GM13976 (cell line): ENCODE results near the gene ATP10A.

Experiments used
- DNase-seq: peaks from one replicate; pipeline ENCODE4 v3.0.0; 2012; ENCODE audit warnings: low spot score
- CTCF ChIP-seq: IDR thresholded peaks from 2 replicates; pipeline ENCODE4 v1.5.1; 2012; ENCODE audit warnings: borderline replicate concordance, mild to moderate bottlenecking; ENCODE audit not compliant: insufficient read depth; ENCODE audit errors: extremely low read depth, missing control alignments, control extremely low read depth
- in situ Hi-C: fragments of 300-500 bp; cut with MboI; formaldehyde crosslinking; loops from one replicate; pipeline ENCODE4 v1.12.0; 2022; ENCODE audit warnings: low sequenced_read_pairs, mixed read lengths, inconsistent platforms; ENCODE audit not compliant: unreplicated experiment

The ATP10A gene

GRCh38 chr15:25803541-25803940, 59.6 kb downstream of the ATP10A start:
- TF ChIP-seq CTCF, result no peak
- in situ Hi-C loops, result no loop called here
- DNase-seq, result no peak

GRCh38 chr15:25803036-25803435, 60.1 kb downstream of the ATP10A start:
- in situ Hi-C loops, result no loop called here
- no peak for TF ChIP-seq CTCF
- DNase-seq, result no peak

DNA sequence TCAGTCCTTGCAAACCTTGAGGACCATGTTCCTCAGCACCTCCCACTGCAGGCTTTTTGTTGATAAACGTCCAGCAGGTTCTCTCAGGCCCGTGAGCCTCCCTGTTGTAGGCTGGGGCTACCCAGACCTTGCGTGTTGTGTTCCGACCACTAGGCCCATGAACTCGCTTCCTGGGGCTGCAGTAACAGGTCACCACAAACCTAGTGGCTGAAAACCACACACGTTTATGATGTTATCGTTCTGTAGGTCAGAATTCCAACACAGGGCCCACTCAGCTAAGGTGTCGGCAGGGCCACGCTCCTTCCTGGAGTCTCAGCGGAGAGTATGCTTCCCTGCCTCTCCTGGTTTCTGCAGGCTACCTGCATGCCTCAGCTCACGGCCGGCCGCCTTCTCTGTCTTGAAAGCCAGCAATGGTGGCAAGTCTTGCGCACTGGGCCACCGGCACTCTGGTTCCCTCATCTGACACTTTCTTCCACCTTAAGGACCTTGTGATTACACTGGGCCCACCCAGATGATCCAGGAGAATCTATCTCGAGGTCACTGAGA, 60.8 kb downstream of the ATP10A start:
- no peak for DNase-seq
- no peak for TF ChIP-seq CTCF
- in situ Hi-C loops, result no loop called here

DNA sequence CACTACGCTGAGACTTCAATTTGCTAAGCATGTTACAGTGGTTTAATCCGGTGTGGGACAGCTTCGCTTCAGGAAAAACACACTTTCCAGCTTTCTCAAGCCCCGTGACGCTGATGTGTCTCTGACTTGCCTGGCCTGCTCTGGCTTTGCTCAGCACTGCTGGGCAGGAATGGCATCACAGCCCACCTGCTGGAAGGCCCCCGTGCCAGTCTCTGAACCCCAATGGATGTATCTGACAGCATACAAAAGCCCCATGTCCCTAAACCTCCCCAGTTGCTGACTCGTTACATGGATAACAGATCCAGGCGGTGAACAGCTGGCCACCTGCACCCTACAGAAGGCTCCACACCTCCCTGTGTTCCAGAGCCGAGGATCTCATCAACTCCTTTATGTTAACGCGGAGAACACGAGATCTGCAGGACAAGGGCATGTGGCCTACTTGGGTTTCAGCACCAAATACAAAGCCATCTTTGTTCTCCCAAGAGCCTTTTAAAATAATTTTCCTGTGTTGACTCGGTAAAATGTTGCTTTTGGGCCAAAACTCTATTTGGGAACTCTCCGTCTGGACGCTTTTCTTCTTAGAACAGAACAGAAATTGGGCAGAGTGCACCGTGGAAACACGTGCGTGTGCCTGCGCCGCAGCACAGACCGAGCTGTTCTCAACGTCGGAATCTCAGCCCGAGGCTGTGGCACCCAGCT, 61.4 kb downstream of the ATP10A start:
- TF ChIP-seq CTCF, result no peak
- no peak for DNase-seq
- in situ Hi-C loops, result no loop called here

DNA sequence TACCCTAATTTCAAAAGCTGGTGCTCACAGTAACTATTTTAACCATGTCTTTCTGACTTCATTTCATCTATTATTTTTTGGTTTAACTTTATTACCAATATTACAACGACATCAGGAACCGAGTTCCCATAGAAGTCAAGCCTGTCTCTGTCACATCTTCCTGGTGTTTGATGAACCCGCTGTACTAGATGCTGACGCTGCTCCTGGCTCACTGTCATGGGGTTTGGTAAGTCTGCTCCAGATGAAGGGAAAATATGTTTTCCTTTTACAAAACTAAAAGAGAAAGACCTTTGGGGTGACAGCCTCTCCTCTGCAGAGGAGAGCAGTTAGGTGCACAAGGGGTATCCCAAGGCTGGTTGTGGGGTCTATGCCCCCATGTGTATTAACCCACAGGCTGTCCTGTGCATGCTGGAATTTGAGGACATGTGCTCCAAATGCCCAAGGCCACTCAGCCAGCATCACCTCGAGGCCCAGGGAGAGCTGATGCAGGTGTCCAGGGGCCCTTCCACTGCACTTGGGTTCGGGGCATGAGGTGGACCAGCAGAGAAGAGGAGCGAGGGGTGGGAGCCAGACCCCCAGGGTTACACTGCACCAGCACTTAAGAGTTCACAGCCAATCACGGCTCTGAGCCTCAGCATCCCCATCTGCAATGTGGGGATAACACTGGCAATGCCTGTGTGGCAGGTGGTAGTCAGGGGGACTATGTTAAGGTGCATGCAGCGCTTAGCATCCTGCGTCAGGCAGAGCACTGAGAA, 62.2 kb downstream of the ATP10A start:
- in situ Hi-C loops, result no loop called here
- no peak for TF ChIP-seq CTCF
- DNase-seq, result no peak

- TF ChIP-seq CTCF, result no peak
- in situ Hi-C loops, result no loop called here
- no peak for DNase-seq
These were observed 63.0 kb downstream of the ATP10A start for GRCh38 chr15:25799906-25800700.
